OCI-LY3 (cell line): ENCODE measurements around the gene GABRR3.

Source experiments
- H2AFZ ChIP-seq: fragments of 200-600, 300-600 bp; shearing (Covaris generic); 2 replicates; pipeline ENCODE4 v1.6.0; 2014; ENCODE audit warnings: antibody characterized with exemption, low read depth, low read length
- H3K27ac ChIP-seq: fragments of 200-600, 300-600 bp; sonication (generic); 2 replicates; pipeline ENCODE4 v1.5.1; 2014; ENCODE audit warnings: mild to moderate bottlenecking, low read length, moderate library complexity, mixed read lengths
- H3K27me3 ChIP-seq: fragments of 200-600, 300-600 bp; sonication (generic); 2 replicates; pipeline ENCODE4 v1.6.1; 2014; ENCODE audit warnings: low read depth, low read length, mixed read lengths
- H3K36me3 ChIP-seq: fragments of 200-600, 300-600 bp; sonication (generic); replicated peaks from 2 replicates; pipeline ENCODE3; 2014; ENCODE audit warnings: low read depth, low read length, mixed read lengths
- H3K4me1 ChIP-seq: fragments of 300-600, 200-600 bp; sonication (generic); 2 replicates; pipeline ENCODE4 v1.6.1; 2014; ENCODE audit warnings: low read length, mixed read lengths
- H3K4me2 ChIP-seq: fragments of 200-600, 300-600 bp; sonication (generic); 2 replicates; pipeline ENCODE4 v1.6.1; 2014; ENCODE audit warnings: low read length, mixed read lengths
- H3K4me3 ChIP-seq: fragments of 300-600, 200-600 bp; sonication (generic); 2 replicates; pipeline ENCODE4 v1.5.1; 2014; ENCODE audit warnings: antibody characterized with exemption, mild to moderate bottlenecking, low read length, moderate library complexity
- H3K79me2 ChIP-seq: fragments of 300-600, 200-600 bp; shearing (Covaris generic); 2 replicates; pipeline ENCODE4 v1.6.1; 2014; ENCODE audit warnings: mild to moderate bottlenecking, low read length, mixed read lengths
- H3K9ac ChIP-seq: fragments of 300-600, 200-600 bp; shearing (Covaris generic); 2 replicates; pipeline ENCODE4 v1.6.0; 2014; ENCODE audit warnings: mild to moderate bottlenecking, low read length, moderate library complexity
- H3K9me3 ChIP-seq: fragments of 200-600, 300-600 bp; shearing (Covaris generic); 2 replicates; pipeline ENCODE4 v1.6.1; 2014; ENCODE audit warnings: low read length, mixed read lengths; ENCODE audit not compliant: insufficient read depth
- H4K20me1 ChIP-seq: fragments of 200-600, 300-600 bp; sonication (generic); 2 replicates; pipeline ENCODE4 v1.6.1; 2016; ENCODE audit warnings: low read length, mixed read lengths; ENCODE audit not compliant: insufficient read depth
- EZH2phosphoT487 ChIP-seq: fragments of 200-600 bp; shearing (Covaris generic); IDR thresholded peaks from 2 replicates; pipeline ENCODE4 v1.6.1; 2018; ENCODE audit warnings: antibody characterized with exemption, mixed run types, low read depth
- TF ChIP-seq, protein P1 (sequence below): fragments of 200-600, 300-600 bp; sonication (generic); IDR thresholded peaks from 2 replicates; pipeline ENCODE4 v1.5.1; 2014; ENCODE audit warnings: antibody characterized with exemption, low read length, low read depth

GABRR3 gene

DNA sequence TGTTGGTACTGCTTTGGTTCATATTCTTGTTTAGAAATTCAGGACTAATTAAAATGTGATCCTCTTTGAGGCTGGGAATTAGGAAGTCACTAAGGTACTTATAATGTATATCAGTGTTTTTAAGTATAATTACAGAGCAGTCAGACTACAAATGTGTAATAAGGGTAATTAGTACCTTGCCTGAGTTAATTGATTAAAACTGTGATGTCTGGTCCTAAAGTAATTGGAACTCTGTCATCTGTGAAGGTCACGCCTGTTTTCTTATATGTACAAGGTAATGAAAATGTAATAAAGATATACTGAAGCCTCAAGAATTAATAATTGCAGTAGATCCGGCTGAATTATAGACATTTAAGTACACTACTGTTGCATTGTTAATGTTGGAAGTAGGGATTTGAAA lies 95.7 kb downstream of the GABRR3 start:
- Histone ChIP-seq H3K79me2 (no peaks in the 10 kb centered on the region), H3K4me1 (peaks cover 9% of the 10 kb centered on the region), H4K20me1 (no peaks in the 10 kb centered on the region), H3K4me3 (no peak overlapping the region), H3K36me3 (peaks cover 27% of the 10 kb centered on the region), H3K9me3 (no peaks in the 10 kb centered on the region), H3K4me2 (no peak overlapping the region), H3K27ac (no peak overlapping the region), H3K27me3 (no peaks in the 10 kb centered on the region), H2AFZ (no peak overlapping the region), H3K9ac (no peak overlapping the region)
- TF ChIP-seq EZH2phosphoT487 = no peak
- TF ChIP-seq, protein P1, sequence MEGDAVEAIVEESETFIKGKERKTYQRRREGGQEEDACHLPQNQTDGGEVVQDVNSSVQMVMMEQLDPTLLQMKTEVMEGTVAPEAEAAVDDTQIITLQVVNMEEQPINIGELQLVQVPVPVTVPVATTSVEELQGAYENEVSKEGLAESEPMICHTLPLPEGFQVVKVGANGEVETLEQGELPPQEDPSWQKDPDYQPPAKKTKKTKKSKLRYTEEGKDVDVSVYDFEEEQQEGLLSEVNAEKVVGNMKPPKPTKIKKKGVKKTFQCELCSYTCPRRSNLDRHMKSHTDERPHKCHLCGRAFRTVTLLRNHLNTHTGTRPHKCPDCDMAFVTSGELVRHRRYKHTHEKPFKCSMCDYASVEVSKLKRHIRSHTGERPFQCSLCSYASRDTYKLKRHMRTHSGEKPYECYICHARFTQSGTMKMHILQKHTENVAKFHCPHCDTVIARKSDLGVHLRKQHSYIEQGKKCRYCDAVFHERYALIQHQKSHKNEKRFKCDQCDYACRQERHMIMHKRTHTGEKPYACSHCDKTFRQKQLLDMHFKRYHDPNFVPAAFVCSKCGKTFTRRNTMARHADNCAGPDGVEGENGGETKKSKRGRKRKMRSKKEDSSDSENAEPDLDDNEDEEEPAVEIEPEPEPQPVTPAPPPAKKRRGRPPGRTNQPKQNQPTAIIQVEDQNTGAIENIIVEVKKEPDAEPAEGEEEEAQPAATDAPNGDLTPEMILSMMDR = no peak

DNA sequence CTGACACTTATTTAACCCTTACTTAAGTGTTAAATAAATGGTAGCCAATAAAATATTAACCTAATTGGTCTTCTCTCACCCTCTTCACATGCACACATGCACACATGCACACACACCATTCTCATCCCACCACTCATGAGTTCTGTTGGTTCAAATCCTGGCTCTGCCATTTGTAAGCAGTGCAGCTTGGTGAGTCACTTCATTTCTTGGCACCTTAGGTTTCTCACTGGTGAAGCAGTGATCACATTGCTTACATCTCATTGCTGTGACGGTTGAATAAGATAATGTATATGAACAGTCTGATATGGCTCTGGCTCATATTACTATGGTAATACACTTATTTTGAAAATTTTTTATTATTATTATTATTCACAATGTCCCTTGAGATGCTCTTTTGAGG lies 96.7 kb downstream of the GABRR3 start:
- no peak for TF ChIP-seq EZH2phosphoT487
- TF ChIP-seq, protein P1 = no peak
- H3K4me1 ChIP-seq = peaks cover 9% of the 10 kb centered on the region
- no peaks in the 10 kb centered on the region for H4K20me1 ChIP-seq
- H3K36me3 ChIP-seq = peaks cover 21% of the 10 kb centered on the region
- no peak overlapping the region for H3K27ac ChIP-seq
- H3K9ac ChIP-seq = no peak overlapping the region
- H3K9me3 ChIP-seq = no peaks in the 10 kb centered on the region
- H2AFZ ChIP-seq = no peak overlapping the region
- H3K27me3 ChIP-seq = no peaks in the 10 kb centered on the region
- no peak overlapping the region for H3K4me2 ChIP-seq
- H3K79me2 ChIP-seq = no peaks in the 10 kb centered on the region
- no peak overlapping the region for H3K4me3 ChIP-seq

DNA sequence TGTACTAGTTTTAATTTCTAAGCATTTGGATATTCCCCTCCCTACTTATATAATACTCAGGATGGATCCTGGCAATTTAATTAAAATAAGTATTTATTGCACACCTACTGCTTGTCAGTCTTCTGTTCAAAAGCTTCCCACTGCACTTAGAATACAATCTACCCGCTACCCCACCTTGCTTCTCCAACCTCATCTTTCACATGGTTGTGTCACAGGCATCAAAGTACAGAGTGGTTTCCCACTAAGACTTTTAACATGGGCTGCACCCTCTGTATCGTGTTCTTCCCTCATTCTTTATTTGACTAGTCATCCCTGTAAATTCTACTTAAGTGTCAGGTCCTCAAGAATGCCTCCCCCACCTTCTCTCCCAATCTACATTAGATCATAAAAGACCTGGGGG lies 97.9 kb downstream of the GABRR3 start:
- no peak overlapping the region for H3K9ac ChIP-seq
- H3K4me3 ChIP-seq = no peak overlapping the region
- no peaks in the 10 kb centered on the region for H3K9me3 ChIP-seq
- H3K27ac ChIP-seq = no peak overlapping the region
- no peaks in the 10 kb centered on the region for H4K20me1 ChIP-seq
- H3K27me3 ChIP-seq = no peaks in the 10 kb centered on the region
- no peak for TF ChIP-seq EZH2phosphoT487
- TF ChIP-seq, protein P1 = no peak
- no peak overlapping the region for H2AFZ ChIP-seq
- no peak overlapping the region for H3K4me2 ChIP-seq
- H3K36me3 ChIP-seq = peaks cover 8% of the 10 kb centered on the region
- no peaks in the 10 kb centered on the region for H3K79me2 ChIP-seq
- H3K4me1 ChIP-seq = peaks cover 5% of the 10 kb centered on the region

DNA sequence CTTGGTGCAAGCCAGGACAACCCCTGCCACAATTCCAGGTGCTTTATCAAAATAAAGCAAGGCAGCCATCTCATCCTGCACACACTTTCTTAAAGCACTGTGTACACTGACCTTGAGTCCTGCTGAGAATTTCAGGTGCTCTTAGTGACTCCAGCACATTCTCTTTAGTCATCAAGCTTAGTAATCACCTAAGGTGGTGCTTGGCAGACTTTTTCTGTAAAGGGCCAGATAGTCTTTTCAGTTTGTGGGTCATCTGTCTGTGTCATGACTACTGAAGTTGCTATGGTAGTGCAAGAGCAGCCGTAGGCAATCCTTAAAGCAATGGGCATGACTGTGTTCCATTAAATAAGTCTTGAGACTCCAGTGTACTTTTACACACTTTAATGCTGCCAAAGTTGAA lies 99.3 kb downstream of the GABRR3 start:
- H3K79me2 ChIP-seq = no peaks in the 10 kb centered on the region
- H3K9ac ChIP-seq = no peak overlapping the region
- no peaks in the 10 kb centered on the region for H3K27me3 ChIP-seq
- no peaks in the 10 kb centered on the region for H3K9me3 ChIP-seq
- no peaks in the 10 kb centered on the region for H4K20me1 ChIP-seq
- H3K4me1 ChIP-seq = peaks cover 5% of the 10 kb centered on the region
- no peak for TF ChIP-seq EZH2phosphoT487
- TF ChIP-seq, protein P1 = no peak
- no peak overlapping the region for H3K4me2 ChIP-seq
- no peak overlapping the region for H3K27ac ChIP-seq
- H2AFZ ChIP-seq = no peak overlapping the region
- no peak overlapping the region for H3K4me3 ChIP-seq
- peaks cover 4% of the 10 kb centered on the region for H3K36me3 ChIP-seq
